Stimulated activated naive CD8-positive, alpha-beta T cell treated with anti-CD3 and anti-CD28 coated beads, Interleukin-15, amount 100 ng/mL, for 72 hours (primary cell): Measurements from ENCODE around the gene C2CD2.
A peak's percentile ranks its signal among the peaks of the same experiment; 100 is the strongest.
"Not testable (repeated sequence)": the region's sequence is repeated elsewhere in the genome, so short reads cannot be mapped to it uniquely, and the experiment has no call there.

ENCODE experiments used
- ATAC-seq: fragments of 150-1000 bp; cut with Tn5 transposase; 2 replicates; pipeline ENCODE4 v1.10.0; 2021; ENCODE audit warnings: mild to moderate bottlenecking, moderate library complexity
- DNase-seq, 2 donors: peaks; one replicate each; pipeline ENCODE4 v3.0.0; 2021 to 2022
- H3K27ac Mint-ChIP-seq, 2 donors: one replicate each; pipeline ENCODE4 v1.8.0; 2022; ENCODE audit warnings: mild to moderate bottlenecking in 2 of 2, mixed read lengths in 2 of 2, moderate library complexity in 2 of 2
- H3K27me3 Mint-ChIP-seq: one replicate; pipeline ENCODE4 v1.8.0; 2022; ENCODE audit warnings: mixed read lengths
- H3K4me1 Mint-ChIP-seq: one replicate; pipeline ENCODE4 v1.8.0; 2022; ENCODE audit warnings: mild to moderate bottlenecking, mixed read lengths
- H3K4me3 Mint-ChIP-seq, 2 donors: one replicate each; pipeline ENCODE4 v1.8.0; 2022; ENCODE audit warnings: mild to moderate bottlenecking in 2 of 2, mixed read lengths in 2 of 2, moderate library complexity in 1 of 2
- H3K9me3 Mint-ChIP-seq, 2 donors: one replicate each; pipeline ENCODE4 v1.8.0; 2022; ENCODE audit warnings: mixed read lengths in 2 of 2

The C2CD2 gene

DNA sequence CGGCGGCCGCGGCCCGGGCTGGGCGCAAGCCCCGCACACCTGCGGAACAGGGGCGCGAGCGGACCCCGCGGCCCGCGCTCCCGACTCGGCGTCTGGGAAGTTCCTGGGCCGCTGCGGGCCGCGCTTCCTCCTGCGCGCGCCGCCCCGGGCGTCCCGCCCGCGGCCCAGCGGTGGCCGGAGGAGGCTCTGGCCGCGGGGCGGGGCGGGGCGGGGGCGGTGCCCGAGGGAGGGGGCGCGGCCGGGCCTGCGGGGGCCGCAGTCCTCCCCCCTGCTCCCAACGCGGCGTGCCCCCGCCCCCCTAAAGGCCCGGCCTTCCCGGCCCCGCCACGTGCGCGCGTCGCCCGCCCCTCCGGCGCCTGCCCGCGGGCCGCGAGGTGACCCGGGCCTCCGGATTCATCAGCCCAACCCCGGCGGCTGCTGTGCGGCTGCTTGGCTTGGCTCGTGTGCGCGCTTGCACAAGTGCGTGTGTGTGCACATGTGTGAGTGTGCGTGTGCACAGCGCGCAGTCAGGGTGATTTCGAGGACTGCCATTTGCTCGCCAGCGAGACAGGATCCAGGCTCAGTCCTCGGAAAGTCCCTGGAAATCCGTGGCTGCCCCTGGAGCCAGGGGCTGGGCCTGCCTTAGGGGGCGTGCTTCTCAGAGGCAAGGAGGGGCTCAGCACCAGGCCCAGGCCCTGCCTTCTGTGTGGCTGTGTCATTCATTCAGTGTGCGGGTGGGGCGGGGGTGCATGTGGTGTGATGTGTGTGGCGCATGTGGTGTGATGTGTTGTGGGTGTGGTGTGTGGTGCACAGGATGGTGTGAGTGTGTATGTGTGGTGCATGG, at the start of gene C2CD2:
TSS of gene C2CD2 (minus strand) at position 188 of the 823 bp plus-strand sequence. CDS start 370 bp downstream, outside the sequence.
- peak; percentile 18 to 32 for DNase-seq
- H3K27ac Mint-ChIP-seq = peak within 1 kb of the TSS; percentile 13 to 53
- peaks cover 31% of the 10 kb centered on the region for H3K4me1 Mint-ChIP-seq

DNA sequence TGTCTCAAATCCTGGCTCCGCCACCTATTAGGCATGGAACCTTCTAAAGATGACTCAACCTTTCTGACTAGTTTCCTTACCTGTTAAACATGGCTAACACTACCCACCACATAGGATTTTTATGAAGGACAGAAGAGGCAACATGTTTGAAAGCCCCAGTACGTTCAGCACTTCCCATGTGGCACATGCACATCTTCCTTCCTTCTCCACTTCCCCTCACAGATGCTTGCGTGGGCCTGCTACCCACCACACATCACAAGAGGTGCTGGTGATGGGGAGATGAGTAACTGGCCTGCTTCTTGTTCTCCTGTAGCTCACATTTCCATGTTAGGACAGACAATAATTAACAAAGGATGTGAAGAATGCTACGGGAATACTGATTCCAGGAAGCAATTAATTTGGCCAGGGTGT, 49.2 kb upstream of the C2CD2 start:
- H3K27ac Mint-ChIP-seq = peak overlapping the region; percentile 75 to 95
- peaks cover 63% of the 10 kb centered on the region for H3K4me1 Mint-ChIP-seq
- no peaks in the 10 kb centered on the region for H3K27me3 Mint-ChIP-seq
- DNase-seq (peak in 1 of 2 donors; percentile 45), ATAC-seq (peak; percentile 66)
- H3K4me3 Mint-ChIP-seq = peak overlapping the region; percentile 39 to 69
- peaks cover 0 to 4% of the 10 kb centered on the region in 2 donors for H3K9me3 Mint-ChIP-seq

More for the DNA sequence above, at the start of gene C2CD2:
- Mint-ChIP-seq H3K4me3 (peak within 1 kb of the TSS; percentile 64 to 68), H3K9me3 (no peaks in the 10 kb centered on the region), H3K27me3 (no peaks in the 10 kb centered on the region)
- ATAC-seq = peak; percentile 64

DNA sequence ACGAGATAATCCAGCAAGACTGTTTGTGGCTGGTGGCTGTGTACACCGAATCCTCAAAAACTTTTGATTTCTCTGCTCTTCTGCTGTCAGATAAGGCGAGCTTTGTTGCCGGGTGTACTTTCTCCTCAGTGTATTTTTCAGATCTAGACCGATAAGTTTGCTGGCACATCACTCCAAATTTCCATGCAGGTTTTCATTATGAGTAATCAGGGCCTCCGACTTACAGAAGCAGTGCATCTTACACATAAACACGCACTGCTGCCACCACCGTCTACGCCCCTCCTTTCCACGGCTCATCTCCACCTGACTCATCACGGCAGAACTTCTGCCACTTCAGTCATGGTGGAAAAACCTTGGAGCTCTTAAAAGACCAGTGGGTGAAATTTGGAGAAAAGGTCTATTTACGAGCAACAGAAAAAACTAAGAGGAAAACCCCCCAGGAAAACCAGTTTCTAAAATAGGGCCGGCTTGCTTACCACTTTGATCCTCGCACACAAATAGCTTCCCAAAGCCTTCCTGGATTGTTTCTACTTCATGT, 48.7 kb upstream of the C2CD2 start:
- Mint-ChIP-seq H3K27me3 (no peaks in the 10 kb centered on the region), H3K9me3 (peaks cover 0 to 4% of the 10 kb centered on the region in 2 donors), H3K4me3 (peak overlapping the region; percentile 39 to 69), H3K27ac (peak overlapping the region; percentile 75 to 95), H3K4me1 (peaks cover 57% of the 10 kb centered on the region)
- DNase-seq = peak; percentile 57 to 86
- ATAC-seq = peak; percentile 99

DNA sequence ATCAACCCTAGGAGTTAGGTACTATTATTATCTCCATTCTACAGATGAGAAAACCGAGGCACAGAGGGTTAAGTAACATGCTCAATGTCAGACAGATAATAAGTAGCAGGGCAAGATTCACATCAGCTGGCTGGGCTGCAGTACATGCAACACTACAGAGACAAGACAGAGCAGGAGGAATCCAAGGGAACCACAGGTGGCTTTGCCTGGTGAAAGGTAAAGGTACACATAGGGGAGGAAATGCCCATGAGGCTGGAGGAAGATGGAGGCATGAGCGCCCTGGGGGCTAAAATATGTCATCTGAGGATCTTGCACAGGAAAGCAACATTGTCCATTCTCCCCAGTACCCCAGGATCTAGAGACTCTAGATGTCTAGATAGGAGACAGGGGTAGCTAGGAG, 48.0 kb upstream of the C2CD2 start:
- Mint-ChIP-seq H3K4me1 (peaks cover 52% of the 10 kb centered on the region), H3K27me3 (no peaks in the 10 kb centered on the region), H3K27ac (peak overlapping the region; percentile 65 to 70), H3K4me3 (peak overlapping the region; percentile 16 to 49), H3K9me3 (peaks cover 3 to 6% of the 10 kb centered on the region in 2 donors)
- DNase-seq (no peak), ATAC-seq (no peak)

DNA sequence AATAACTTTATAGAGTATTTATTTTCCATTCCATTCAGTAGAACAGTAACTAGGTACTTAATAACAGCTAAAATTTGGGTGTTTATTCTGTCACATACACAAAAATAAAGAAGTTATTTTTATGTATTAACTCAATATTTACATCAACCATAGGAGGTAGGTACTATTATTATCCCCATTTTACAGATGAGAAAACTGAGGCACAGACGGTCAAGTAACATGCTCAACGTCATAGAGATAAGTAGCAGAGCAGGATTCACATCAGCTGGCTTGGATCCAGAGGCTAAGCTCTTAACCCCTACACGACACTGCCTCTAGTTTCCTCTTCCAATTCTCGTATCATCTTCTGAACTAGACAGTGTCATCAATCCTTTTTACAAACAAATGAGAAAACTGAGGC, 47.1 kb upstream of the C2CD2 start:
- Mint-ChIP-seq H3K9me3 (peaks cover 10 to 11% of the 10 kb centered on the region in 2 donors), H3K27me3 (no peaks in the 10 kb centered on the region), H3K4me3 (peak overlapping the region in 1 of 2 donors; percentile 49), H3K4me1 (peaks cover 46% of the 10 kb centered on the region), H3K27ac (no peak overlapping the region)
- no peak for DNase-seq
- no peak for ATAC-seq

DNA sequence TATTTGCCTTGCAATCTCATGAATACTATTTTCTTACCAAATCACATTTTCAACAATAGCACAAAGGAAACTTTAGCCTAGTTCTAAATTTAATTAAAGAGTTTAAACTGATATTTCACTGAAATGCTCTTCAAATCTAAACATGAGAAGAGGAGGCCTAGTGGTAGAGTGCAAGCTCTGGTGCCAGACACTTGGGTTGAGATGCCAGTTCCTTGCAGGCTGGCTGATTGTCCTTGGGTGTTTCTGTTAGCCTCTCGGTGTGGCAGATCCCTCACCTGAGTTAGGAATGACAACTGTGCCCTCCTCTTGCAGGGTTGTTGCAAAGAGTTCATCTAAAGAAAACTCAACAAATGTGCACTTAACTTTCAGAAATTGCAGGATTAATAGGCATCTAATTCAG, 43.8 kb upstream of the C2CD2 start:
- H3K4me1 Mint-ChIP-seq = peaks cover 25% of the 10 kb centered on the region
- no peak overlapping the region for H3K27ac Mint-ChIP-seq
- H3K27me3 Mint-ChIP-seq = no peaks in the 10 kb centered on the region
- no peak overlapping the region for H3K4me3 Mint-ChIP-seq
- ATAC-seq (no peak), DNase-seq (no peak)
- H3K9me3 Mint-ChIP-seq = peaks cover 18 to 25% of the 10 kb centered on the region in 2 donors

GRCh38 chr21:41995577-41995976, 41.8 kb upstream of the C2CD2 start:
- no peak overlapping the region for H3K4me3 Mint-ChIP-seq
- no peaks in the 10 kb centered on the region for H3K27me3 Mint-ChIP-seq
- no peak for DNase-seq
- no peak overlapping the region for H3K27ac Mint-ChIP-seq
- H3K4me1 Mint-ChIP-seq = peaks cover 9% of the 10 kb centered on the region
- H3K9me3 Mint-ChIP-seq = peaks cover 18 to 25% of the 10 kb centered on the region in 2 donors
- no peak for ATAC-seq

DNA sequence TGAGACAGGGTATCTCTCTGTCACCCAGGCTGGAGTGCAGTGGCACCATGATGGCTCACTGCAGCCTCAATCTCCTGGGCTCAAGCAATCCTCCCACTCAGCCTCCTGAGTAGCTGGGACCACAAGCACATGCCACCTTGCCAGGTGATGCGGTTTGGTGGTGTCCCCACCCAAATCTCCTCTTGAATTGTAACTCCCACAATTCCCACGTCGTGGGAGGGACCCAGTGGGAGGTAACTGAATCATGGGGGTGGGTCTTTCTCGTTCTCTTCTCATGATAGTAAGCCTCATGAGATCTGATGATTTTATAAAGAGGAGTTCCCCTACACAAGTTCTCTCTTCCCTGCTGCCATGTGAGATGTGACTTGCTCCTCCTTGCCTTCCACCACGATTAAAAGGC, 40.8 kb upstream of the C2CD2 start:
- H3K4me3 Mint-ChIP-seq, DNase-seq, ATAC-seq, H3K4me1 Mint-ChIP-seq, H3K27me3 Mint-ChIP-seq, H3K27ac Mint-ChIP-seq: not testable (repeated sequence)
- H3K9me3 Mint-ChIP-seq = peaks cover 18 to 25% of the 10 kb centered on the region in 2 donors

- no peaks in the 10 kb centered on the region for H3K27me3 Mint-ChIP-seq
- H3K9me3 Mint-ChIP-seq = peaks cover 18 to 25% of the 10 kb centered on the region in 2 donors
- ATAC-seq = no peak
- H3K27ac Mint-ChIP-seq = no peak overlapping the region
- no peak for DNase-seq
- H3K4me1 Mint-ChIP-seq = peaks cover 9% of the 10 kb centered on the region
- H3K4me3 Mint-ChIP-seq = no peak overlapping the region
Observed at GRCh38 chr21:41993744-41994143, 39.9 kb upstream of the C2CD2 start.

DNA sequence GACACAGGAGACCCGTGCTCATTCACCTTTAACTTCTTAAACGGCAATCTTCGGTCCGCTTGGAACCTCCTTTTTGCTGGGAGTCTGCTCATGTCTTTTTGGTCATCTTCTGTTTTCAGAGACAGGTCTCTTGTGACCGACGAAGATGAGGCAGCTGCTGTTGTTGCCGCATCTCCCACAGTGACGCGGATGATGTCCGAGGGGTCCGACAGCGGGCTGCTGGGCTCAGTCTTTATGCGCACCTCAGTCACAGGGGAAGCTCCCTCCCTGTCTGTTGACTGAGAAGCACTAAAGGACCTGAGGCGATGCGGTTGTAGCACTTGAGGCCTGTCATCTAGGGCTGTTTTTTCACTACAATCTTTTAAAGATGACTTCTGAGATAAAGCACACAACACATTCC, 38.8 kb upstream of the C2CD2 start:
- ATAC-seq = no peak
- Mint-ChIP-seq H3K9me3 (peaks cover 18 to 25% of the 10 kb centered on the region in 2 donors), H3K4me3 (no peak overlapping the region), H3K4me1 (peaks cover 9% of the 10 kb centered on the region), H3K27ac (peak overlapping the region in 1 of 2 donors; percentile 31), H3K27me3 (no peaks in the 10 kb centered on the region)
- DNase-seq = no peak

DNA sequence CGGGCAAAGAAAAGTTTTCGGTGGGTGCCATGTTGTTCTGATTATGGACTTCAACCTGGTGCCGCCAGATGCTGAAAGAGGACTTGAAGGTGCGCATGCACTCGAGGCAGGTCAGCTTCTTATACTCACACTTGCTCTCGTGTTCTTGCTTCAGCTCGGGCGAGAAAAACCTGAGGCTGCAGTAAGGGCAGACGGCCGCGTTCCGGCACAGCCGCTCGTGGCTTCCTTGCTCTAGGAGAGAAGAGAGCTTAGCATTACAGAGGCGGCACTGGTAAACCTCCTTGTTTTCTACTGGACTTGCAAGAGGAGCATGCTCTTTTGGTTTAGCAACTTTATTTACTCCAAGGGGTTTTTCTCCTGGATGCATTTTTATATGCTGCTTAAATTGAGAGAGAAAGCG, 37.8 kb upstream of the C2CD2 start:
- ATAC-seq = no peak
- peaks cover 9% of the 10 kb centered on the region for H3K4me1 Mint-ChIP-seq
- DNase-seq = no peak
- H3K9me3 Mint-ChIP-seq = peaks cover 14 to 21% of the 10 kb centered on the region in 2 donors
- H3K27ac Mint-ChIP-seq = no peak overlapping the region
- H3K4me3 Mint-ChIP-seq = no peak overlapping the region
- H3K27me3 Mint-ChIP-seq = no peaks in the 10 kb centered on the region

- H3K4me1 Mint-ChIP-seq = peaks cover 1% of the 10 kb centered on the region
- H3K9me3 Mint-ChIP-seq = peaks cover under 1 to 2% of the 10 kb centered on the region in 2 donors
- DNase-seq (no peak), ATAC-seq (no peak)
- no peak overlapping the region for H3K27ac Mint-ChIP-seq
- no peak overlapping the region for H3K4me3 Mint-ChIP-seq
- H3K27me3 Mint-ChIP-seq = no peaks in the 10 kb centered on the region
Observed at GRCh38 chr21:41989698-41990097, 35.9 kb upstream of the C2CD2 start.

DNA sequence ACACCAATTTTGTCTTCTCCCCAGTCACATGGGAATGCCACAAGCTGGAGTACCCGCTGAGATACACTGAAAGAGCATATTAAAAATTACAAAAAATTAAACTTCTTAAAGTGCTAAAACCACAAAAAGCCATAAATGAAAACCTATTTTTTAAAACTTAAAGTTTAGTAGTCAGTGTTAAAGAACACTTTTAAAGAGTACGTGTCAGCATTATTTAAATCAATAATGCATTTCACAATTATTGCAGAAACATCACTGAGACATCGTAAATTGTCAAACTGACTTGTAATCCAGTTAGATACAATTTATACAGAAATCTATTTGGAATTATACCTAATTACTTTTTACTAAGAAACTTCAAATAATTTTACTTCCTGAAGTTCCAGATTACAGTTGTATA, 33.5 kb upstream of the C2CD2 start:
- ATAC-seq (no peak), DNase-seq (no peak)
- Mint-ChIP-seq H3K4me1 (no peaks in the 10 kb centered on the region), H3K27me3 (no peaks in the 10 kb centered on the region), H3K27ac (no peak overlapping the region), H3K4me3 (no peak overlapping the region), H3K9me3 (peaks cover 0 to 12% of the 10 kb centered on the region in 2 donors)

- Mint-ChIP-seq H3K27ac (no peak overlapping the region), H3K4me1 (no peaks in the 10 kb centered on the region), H3K4me3 (no peak overlapping the region), H3K27me3 (no peaks in the 10 kb centered on the region), H3K9me3 (peaks cover 0 to 15% of the 10 kb centered on the region in 2 donors)
- ATAC-seq = no peak
- DNase-seq = no peak
Observed at GRCh38 chr21:41985662-41986416, 32.0 kb upstream of the C2CD2 start.

DNA sequence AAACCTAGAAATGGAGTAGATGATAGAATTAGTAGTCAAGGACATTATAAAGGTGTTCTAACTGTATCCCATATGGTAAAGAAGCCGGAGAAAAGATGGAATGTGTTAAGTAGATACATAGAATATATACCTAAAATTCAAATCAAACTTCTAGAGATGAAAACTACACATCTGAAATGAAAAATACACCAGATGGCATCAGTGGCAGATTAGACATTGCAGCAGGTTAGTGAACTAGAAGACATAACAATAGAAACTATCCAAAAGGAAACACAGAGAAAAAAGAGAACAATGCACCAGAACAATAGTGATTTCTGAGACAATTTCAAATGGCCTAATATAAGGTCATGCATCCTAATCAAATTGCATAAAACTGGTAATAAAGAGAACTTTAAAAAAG, 29.4 kb upstream of the C2CD2 start:
- Mint-ChIP-seq H3K27me3 (no peaks in the 10 kb centered on the region), H3K27ac (no peak overlapping the region), H3K4me1 (no peaks in the 10 kb centered on the region), H3K9me3 (peaks cover 10 to 27% of the 10 kb centered on the region in 2 donors), H3K4me3 (no peak overlapping the region)
- ATAC-seq (no peak), DNase-seq (no peak)

DNA sequence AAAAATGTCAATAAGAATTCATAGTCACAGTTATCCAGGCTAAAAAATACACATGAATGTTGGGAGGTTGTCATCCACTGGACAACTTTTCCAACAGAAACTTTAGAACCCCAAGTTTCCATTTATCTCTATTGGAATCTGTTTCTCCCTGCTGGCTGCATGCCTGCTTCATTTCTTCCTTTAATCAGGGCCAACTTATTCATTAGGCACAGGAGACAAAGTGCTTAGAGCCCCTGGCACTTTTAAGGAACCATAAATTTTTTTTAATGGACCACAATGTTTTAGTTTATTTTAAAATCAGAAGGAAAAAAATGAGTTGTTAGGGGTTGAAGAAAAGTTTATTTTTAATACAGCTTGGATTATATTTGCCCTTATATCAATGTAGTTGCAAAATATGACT, 26.7 kb upstream of the C2CD2 start:
- no peak for ATAC-seq
- Mint-ChIP-seq H3K27me3 (no peaks in the 10 kb centered on the region), H3K9me3 (peaks cover 10 to 27% of the 10 kb centered on the region in 2 donors), H3K27ac (no peak overlapping the region), H3K4me3 (no peak overlapping the region), H3K4me1 (no peaks in the 10 kb centered on the region)
- DNase-seq = no peak
